Uterus (tissue), 2 donors: ENCODE results near the gene ARHGEF6.

Source experiments
- POLR2A ChIP-seq, 2 donors: fragments of 450-650 bp; IDR thresholded peaks; one replicate each; pipeline ENCODE4 v1.6.1; 2016; ENCODE audit warnings: antibody characterized with exemption in 2 of 2, mild to moderate bottlenecking in 1 of 2, moderate library complexity in 1 of 2
- TF ChIP-seq, protein P1 (sequence below), 4 experiments: fragments of 200-600 bp in 2 of 4; fragments of 450-650 bp in 2 of 4; sonication (generic) in 2 of 4; IDR thresholded peaks; one replicate each; pipeline ENCODE4 v1.5.1; 2016 to 2019; ENCODE audit warnings: antibody characterized with exemption in 4 of 4, mild to moderate bottlenecking in 2 of 4, moderate library complexity in 1 of 4

DNA sequence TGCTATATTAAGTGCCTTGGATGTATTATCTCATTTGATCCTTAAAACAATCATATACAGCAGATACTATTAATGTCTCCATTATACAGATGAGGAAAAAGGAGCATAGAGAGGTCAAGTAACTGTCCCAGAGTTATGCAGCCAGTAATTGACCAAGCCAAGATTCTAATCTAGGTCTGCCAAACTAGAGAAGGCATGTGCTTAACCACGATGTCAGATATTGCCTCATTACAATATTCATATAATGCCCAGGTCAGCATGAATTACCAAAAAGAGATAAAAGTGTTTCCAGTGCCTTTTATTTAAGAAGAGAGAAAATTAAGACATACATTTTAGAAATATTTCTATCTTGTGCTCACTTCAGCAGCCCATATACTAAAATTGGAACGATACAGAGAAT is 7.1 kb downstream of the ARHGEF6 start:
- no peak for TF ChIP-seq POLR2A (IDR thresholded peaks at IDR 0.05)
- TF ChIP-seq, protein P1, sequence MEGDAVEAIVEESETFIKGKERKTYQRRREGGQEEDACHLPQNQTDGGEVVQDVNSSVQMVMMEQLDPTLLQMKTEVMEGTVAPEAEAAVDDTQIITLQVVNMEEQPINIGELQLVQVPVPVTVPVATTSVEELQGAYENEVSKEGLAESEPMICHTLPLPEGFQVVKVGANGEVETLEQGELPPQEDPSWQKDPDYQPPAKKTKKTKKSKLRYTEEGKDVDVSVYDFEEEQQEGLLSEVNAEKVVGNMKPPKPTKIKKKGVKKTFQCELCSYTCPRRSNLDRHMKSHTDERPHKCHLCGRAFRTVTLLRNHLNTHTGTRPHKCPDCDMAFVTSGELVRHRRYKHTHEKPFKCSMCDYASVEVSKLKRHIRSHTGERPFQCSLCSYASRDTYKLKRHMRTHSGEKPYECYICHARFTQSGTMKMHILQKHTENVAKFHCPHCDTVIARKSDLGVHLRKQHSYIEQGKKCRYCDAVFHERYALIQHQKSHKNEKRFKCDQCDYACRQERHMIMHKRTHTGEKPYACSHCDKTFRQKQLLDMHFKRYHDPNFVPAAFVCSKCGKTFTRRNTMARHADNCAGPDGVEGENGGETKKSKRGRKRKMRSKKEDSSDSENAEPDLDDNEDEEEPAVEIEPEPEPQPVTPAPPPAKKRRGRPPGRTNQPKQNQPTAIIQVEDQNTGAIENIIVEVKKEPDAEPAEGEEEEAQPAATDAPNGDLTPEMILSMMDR (IDR thresholded peaks at IDR 0.05), result no peak
